Small intestine (tissue), 7 donors: ENCODE measurements around the gene RNF208. TPM values are rescaled to one million over a fixed set of nuclear protein-coding genes. Genes with fewer than 3 reads are reported as not detected.
A peak's percentile ranks its signal among the peaks of the same experiment; 100 is the strongest.
"Not testable (repeated sequence)": the region's sequence is repeated elsewhere in the genome, so short reads cannot be mapped to it uniquely, and the experiment has no call there.

Experiments
- DNase-seq, 2 donors: peaks; one replicate each; pipeline versions ENCODE4 v3.0.0 to v3.0.0-alpha.2; 2013
- FAIRE-seq: peaks from 2 replicates; lab custom pipeline; 2012; peaks lifted over from hg19 to GRCh38; lab: Jason Lieb, UNC
- H3K27ac ChIP-seq, 3 donors: one replicate each; pipeline ENCODE4 v1.5.1; 2013; ENCODE audit warnings: low read length in 2 of 3, mild to moderate bottlenecking in 2 of 3, control low read depth in 1 of 3, inconsistent platforms in 1 of 3, low read depth in 1 of 3, moderate library complexity in 1 of 3
- H3K27me3 ChIP-seq, 3 donors: one replicate each; pipeline ENCODE4 v1.6.1; 2013; ENCODE audit warnings: low read length in 3 of 3, inconsistent platforms in 1 of 3; ENCODE audit not compliant: control insufficient read depth in 3 of 3, insufficient read depth in 3 of 3
- H3K36me3 ChIP-seq, 3 donors: one replicate each; pipeline ENCODE4 v1.6.1; 2013; ENCODE audit warnings: low read length in 3 of 3, inconsistent platforms in 1 of 3, low read depth in 1 of 3, mild to moderate bottlenecking in 1 of 3, moderate library complexity in 1 of 3; ENCODE audit not compliant: control insufficient read depth in 3 of 3, insufficient read depth in 2 of 3
- H3K4me1 ChIP-seq, 3 donors: one replicate each; pipeline ENCODE4 v1.6.1; 2013; ENCODE audit warnings: low read length in 2 of 3, inconsistent platforms in 1 of 3, low read depth in 1 of 3, mild to moderate bottlenecking in 1 of 3, moderate library complexity in 1 of 3; ENCODE audit not compliant: control insufficient read depth in 3 of 3, insufficient read depth in 2 of 3
- H3K4me3 ChIP-seq, 3 donors: one replicate each; pipeline ENCODE4 v1.5.1; 2013; ENCODE audit warnings: low read length in 3 of 3, control low read depth in 1 of 3, inconsistent platforms in 1 of 3, low read depth in 1 of 3, mild to moderate bottlenecking in 1 of 3, moderate library complexity in 1 of 3
- H3K9me3 ChIP-seq, 2 donors: one replicate each; pipeline ENCODE4 v1.6.1; 2013; ENCODE audit warnings: low read depth in 1 of 2, low read length in 1 of 2; ENCODE audit not compliant: control insufficient read depth in 2 of 2, insufficient read depth in 1 of 2
- WGBS, 3 donors: extraction: QIAGEN DNeasy Blood & Tissue Kit; methylation state at CpG; one replicate each; pipeline ENCODE4 v1.1.7; 2013; 5-methylcytosine and 5-hydroxymethylcytosine counted together
- polyA plus RNA-seq, 4 donors: library from polyadenylated mRNA; stranded (reverse) in 3 of 4; unstranded in 1 of 4; fragments of 200-250 nt in 3 of 4; fragments of 120-200 nt in 1 of 4; gene quantifications; one replicate each; pipeline versions ENCODE4 v1.2.1 to v1.2.3, GENCODE V29; 2013
- donor health status: healthy with polysubstance abuse.
- donor health status: control.
- donor health status: control.
- donor health status: Bipolar disorder and iron deficiency.
- donor health status: healthy.

Gene RNF208
- polyA plus RNA-seq, 4 donors: 2.7 to 10.8 (median 8.3) TPM

DNA sequence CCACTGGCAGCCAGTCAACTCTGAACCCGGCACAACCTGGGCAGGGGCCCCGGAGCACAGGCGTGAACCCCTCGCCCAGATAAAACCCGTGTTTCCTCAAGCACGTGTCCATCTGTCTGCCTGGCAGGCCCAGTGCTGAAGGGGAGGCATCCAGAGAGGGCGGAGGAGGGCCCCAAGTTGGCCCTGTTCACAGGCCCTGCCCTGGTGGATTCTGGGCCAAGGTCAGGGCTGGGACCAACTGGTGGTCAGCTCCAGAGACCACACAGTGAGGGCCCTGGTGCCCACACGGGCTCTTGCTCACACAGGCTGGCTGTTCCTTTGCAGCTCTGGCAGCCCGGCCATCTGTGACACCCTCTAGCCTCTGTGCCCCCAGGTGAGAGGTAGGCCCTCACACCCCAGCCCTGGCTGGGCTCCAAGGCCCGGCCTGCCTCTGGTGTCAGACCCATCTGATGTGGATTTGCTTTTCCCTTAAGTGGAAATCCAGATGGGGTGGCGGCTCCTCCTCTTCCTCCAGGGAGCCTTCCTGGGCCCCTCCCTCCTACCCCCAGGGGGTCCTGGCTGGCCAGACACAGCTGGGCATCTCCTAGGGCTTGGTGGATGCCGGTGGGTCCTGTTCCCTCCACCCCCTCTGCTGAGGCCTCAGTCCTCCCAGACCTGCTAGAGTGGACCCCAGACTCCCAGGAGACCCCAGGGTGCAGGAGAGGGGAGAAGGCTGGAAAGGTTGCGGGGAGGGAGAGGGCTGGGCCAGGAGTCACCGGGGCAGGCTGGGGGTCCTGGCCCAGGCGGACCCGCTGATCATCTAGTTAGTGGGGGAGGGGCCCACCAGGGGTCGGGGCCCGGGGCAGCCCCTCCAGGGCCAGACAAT, 28.5 kb upstream of the RNF208 start:
- DNase-seq: no peak
- H3K27ac ChIP-seq: no peak overlapping the region
- 47 to 61% (median 54%) methylated on average over 14 to 18 of the region's 18 CpGs for WGBS, 3 donors
- no peak for FAIRE-seq
- H3K36me3 ChIP-seq: no peaks in the 10 kb centered on the region
- H3K9me3 ChIP-seq: no peaks in the 10 kb centered on the region
- H3K4me1 ChIP-seq: peaks cover 0 to 24% (median 3%) of the 10 kb centered on the region in 3 donors
- H3K27me3 ChIP-seq: no peaks in the 10 kb centered on the region
- no peak overlapping the region for H3K4me3 ChIP-seq

- H3K27ac ChIP-seq: no peak overlapping the region
- H3K4me3 ChIP-seq: no peak overlapping the region
- H3K36me3 ChIP-seq: peaks cover 2 to 15% (median 2%) of the 10 kb centered on the region in 3 donors
- no peaks in the 10 kb centered on the region for H3K27me3 ChIP-seq
- FAIRE-seq (no peak), DNase-seq (no peak)
- H3K4me1 ChIP-seq: peaks cover 0 to 32% (median 1%) of the 10 kb centered on the region in 3 donors
- WGBS, 3 donors: 79 to 86% (median 85%) methylated on average over 6 of the region's 6 CpGs
- no peaks in the 10 kb centered on the region for H3K9me3 ChIP-seq
Observed at GRCh38 chr9:137247916-137248175, 25.8 kb upstream of the RNF208 start.

DNA sequence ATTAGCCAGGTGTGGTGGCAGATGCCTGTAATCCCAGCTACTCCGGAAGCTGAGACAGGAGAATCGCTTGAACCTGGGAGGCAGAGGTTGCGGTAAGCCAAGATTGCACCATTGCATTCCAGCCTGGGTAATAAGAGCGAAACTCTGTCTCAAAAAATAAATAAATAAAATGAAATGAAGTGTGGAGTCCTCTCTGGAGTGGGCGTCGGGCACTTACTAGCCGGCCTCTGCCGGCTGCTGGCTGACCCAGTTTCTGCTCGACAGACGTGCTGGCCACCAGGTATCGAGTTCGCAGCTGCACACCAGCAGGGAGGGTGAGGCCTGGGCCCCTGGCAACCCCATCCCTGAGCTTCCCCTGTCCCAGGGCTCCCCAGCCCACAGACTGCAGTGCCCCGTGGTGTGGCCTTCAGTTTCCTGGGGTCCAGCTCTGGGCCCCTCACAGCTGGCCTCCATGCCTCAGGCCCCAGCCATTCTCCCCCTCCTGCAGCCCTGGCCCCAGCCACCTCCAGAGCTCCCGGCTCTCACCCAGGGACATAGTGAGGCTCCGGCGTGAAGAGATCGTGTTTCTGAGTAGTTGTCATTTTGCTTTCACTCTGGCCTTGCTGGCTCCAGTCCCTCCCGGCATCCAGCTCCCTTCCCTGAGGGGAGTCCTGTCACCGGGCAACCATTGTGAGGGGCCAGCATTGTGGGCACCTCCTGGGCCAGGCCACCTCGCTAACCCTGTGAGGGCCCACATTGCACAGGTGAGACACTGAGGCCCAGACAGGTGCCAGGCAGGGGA, 25.3 kb upstream of the RNF208 start:
- Histone ChIP-seq H3K27me3 (no peaks in the 10 kb centered on the region), H3K9me3 (no peaks in the 10 kb centered on the region), H3K27ac (no peak overlapping the region), H3K4me3 (no peak overlapping the region), H3K4me1 (peaks cover 0 to 32% (median 4%) of the 10 kb centered on the region in 3 donors), H3K36me3 (peaks cover 3 to 20% (median 6%) of the 10 kb centered on the region in 3 donors)
- WGBS, 3 donors: 71 to 79% (median 73%) methylated on average over 20 of the region's 20 CpGs
- DNase-seq (no peak), FAIRE-seq (no peak)

- H3K36me3 ChIP-seq: peaks cover 4 to 27% (median 9%) of the 10 kb centered on the region in 3 donors
- H3K9me3 ChIP-seq: no peaks in the 10 kb centered on the region
- DNase-seq (no peak), FAIRE-seq (no peak)
- no peaks in the 10 kb centered on the region for H3K27me3 ChIP-seq
- peaks cover 0 to 28% (median 4%) of the 10 kb centered on the region in 3 donors for H3K4me1 ChIP-seq
- no peak overlapping the region for H3K4me3 ChIP-seq
- H3K27ac ChIP-seq: no peak overlapping the region
- WGBS, 3 donors: 84 to 90% (median 90%) methylated on average over 20 to 25 of the region's 25 CpGs
Observed at GRCh38 chr9:137245450-137246421, 23.7 kb upstream of the RNF208 start.

DNA sequence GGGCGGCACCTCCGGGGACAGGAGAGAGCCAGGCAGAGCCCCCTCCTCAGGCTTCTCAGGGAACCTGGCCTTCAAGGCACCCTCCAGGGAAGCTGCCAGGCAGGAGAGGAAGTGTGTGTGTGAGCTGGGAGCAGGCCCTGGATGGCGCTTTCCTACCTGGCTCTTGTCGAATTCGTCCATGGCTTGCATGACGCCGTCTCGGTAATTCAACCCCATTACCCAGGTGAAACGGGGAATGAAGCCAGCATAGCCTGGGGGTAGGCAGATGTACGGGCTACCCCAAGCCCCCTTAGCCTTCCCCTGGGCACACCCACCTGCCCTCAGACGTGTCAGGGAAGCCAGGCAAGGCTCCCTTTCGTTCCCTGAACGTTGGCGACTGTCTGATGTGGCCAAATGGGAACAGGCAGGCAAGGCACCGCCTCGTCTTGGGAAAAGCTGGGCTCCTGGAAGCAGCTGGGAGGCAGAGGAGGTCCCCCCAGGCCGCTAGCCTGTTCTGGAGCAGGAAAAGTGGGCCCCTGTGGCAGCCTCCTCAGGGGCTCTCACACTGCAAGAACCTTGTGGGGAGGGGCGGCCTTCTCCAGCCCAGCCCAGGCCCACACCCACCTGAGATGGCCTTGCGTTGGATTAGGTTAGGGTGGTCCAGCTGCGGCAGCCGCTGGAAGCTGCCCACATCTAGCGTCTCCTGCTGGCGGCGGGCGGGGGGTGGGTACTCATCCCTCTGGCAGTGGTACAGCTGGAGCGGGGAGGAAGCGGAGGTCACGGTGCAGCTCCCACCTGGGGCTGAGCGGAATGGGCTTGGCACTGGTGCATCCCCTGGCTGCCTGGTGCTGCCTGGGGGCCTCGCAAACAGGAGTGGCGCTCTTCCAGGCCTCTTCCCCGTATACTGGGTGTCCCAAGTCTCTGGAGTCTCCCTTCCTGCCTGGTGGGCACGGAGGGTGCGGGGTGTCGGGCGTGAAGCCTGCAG, 22.7 kb upstream of the RNF208 start:
- Histone ChIP-seq H3K27ac (no peak overlapping the region), H3K4me3 (no peak overlapping the region), H3K36me3 (peaks cover 4 to 27% (median 9%) of the 10 kb centered on the region in 3 donors), H3K4me1 (peaks cover 0 to 31% (median 4%) of the 10 kb centered on the region in 3 donors), H3K27me3 (no peaks in the 10 kb centered on the region), H3K9me3 (no peaks in the 10 kb centered on the region)
- FAIRE-seq: no peak
- 72 to 82% (median 78%) methylated on average over 35 to 36 of the region's 36 CpGs for WGBS, 3 donors
- no peak for DNase-seq

DNA sequence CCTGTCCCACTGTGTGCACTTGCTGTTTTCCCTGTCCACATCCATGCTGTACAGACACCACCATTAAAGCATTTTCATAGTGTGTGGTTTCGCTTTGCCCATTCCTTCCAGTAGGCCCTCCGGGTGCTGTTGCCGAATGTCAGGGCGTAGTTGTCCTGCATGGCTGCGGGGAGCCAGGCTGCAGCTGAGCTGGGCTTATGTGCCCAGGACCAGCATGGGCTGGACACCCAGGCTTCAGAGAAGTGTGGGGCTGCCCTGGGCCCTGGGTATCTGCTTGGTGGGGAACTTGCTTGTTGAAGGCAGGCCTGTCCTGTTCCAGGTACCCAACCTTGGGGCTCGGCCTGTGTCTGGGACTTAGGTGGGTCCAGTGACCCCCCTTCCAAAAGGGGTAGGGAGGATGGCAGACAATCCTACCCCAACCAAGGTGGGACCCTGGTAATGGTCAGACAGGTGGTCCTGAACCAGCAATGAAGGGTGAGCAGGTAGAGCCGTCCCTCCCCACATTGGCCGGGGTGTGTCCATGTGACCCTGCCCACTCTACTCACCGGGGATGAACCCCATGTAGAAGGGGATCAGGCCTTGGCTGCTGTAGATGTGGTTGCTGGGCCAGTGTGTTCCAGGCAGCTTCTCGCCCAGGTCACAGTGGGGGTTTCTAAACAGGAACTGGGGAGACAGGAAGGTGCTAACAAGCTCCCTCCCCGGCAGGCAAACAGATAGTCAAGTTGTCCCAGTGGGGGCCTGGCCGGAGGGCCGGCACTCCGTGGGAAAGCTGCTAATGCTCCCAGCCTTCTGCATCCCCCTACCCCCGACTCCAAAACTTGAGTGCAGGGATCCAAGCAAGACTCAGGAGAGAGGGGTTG, 21.8 kb upstream of the RNF208 start:
- Histone ChIP-seq H3K27ac (peak overlapping the region in 1 of 3 donors; percentile 5), H3K4me3 (peak overlapping the region in 1 of 3 donors; percentile 96)
- WGBS, 3 donors: 47 to 62% (median 57%) methylated on average over 15 of the region's 15 CpGs

GRCh38 chr9:137243266-137243625, 21.2 kb upstream of the RNF208 start:
- 51 to 83% (median 67%) methylated on average over 15 to 18 of the region's 18 CpGs for WGBS, 3 donors
- not testable (repeated sequence) for H3K9me3 ChIP-seq, FAIRE-seq, H3K27me3 ChIP-seq, H3K27ac ChIP-seq, DNase-seq
- Histone ChIP-seq H3K4me3 (peak overlapping the region in 2 of 3 donors; percentile 91 to 96), H3K4me1 (peaks cover 0 to 42% (median 4%) of the 10 kb centered on the region in 3 donors), H3K36me3 (peaks cover 4 to 36% (median 9%) of the 10 kb centered on the region in 3 donors)

More for the DNA sequence above, 21.8 kb upstream of the RNF208 start:
- Histone ChIP-seq H3K9me3 (no peaks in the 10 kb centered on the region), H3K36me3 (peaks cover 4 to 30% (median 9%) of the 10 kb centered on the region in 3 donors), H3K27me3 (no peaks in the 10 kb centered on the region), H3K4me1 (peaks cover 0 to 36% (median 4%) of the 10 kb centered on the region in 3 donors)
- FAIRE-seq (no peak), DNase-seq (peak in 1 of 2 donors; percentile 27)
